WTC11 (cell line): ENCODE measurements around the gene ST8SIA1. TPM values are rescaled to one million over a fixed set of nuclear protein-coding genes. Genes with fewer than 3 reads are reported as not detected.

Source experiments
- ATAC-seq: fragments of 200-7000 bp; cut with Tn5 transposase; 2 replicates; pipeline ENCODE4 v1.10.0; 2021; ENCODE audit warnings: mild to moderate bottlenecking, moderate library complexity
- CTCF ChIA-PET: fragments of 300-600 bp; sonication (Branson Sonifier 250); formaldehyde crosslinking; loops from one replicate; lab custom pipeline; 2021; ENCODE audit warnings: antibody characterized with exemption; lab: Charles Lee
- POLR2A ChIA-PET: fragments of 350-600 bp; sonication (Branson Sonifier 250); formaldehyde crosslinking; loops from one replicate; lab custom pipeline; 2021; ENCODE audit warnings: antibody characterized with exemption; lab: Charles Lee
- DNase-seq: peaks from one replicate; pipeline ENCODE4 v3.0.0; 2021; ENCODE audit warnings: low spot score
- H3K27ac Mint-ChIP-seq: 2 replicates; pipeline ENCODE4 v1.8.0; 2021; ENCODE audit warnings: mixed read lengths
- H3K27me3 Mint-ChIP-seq: 2 replicates; pipeline ENCODE4 v1.8.0; 2021; ENCODE audit warnings: low read depth, mild to moderate bottlenecking, moderate library complexity, mixed read lengths
- H3K36me3 Mint-ChIP-seq: 2 replicates; pipeline ENCODE4 v1.8.0; 2021; ENCODE audit warnings: mixed read lengths
- H3K4me1 Mint-ChIP-seq: 2 replicates; pipeline ENCODE4 v1.8.0; 2022; ENCODE audit warnings: mixed read lengths
- H3K4me3 Mint-ChIP-seq: 2 replicates; pipeline ENCODE4 v1.8.0; 2021; ENCODE audit warnings: mild to moderate bottlenecking, moderate library complexity, mixed read lengths
- H3K9me3 Mint-ChIP-seq: 2 replicates; pipeline ENCODE4 v1.8.0; 2021; ENCODE audit warnings: mixed read lengths
- ATF6 ChIP-seq: sonication (generic); formaldehyde crosslinking; IDR thresholded peaks from 2 replicates; pipeline ENCODE4 v1.8.1; 2023; ENCODE audit warnings: mild to moderate bottlenecking, missing genetic modification reagents
- CREB1 ChIP-seq: sonication (generic); formaldehyde crosslinking; IDR thresholded peaks from 2 replicates; pipeline ENCODE4 v1.8.0; 2023; ENCODE audit warnings: mild to moderate bottlenecking, missing genetic modification reagents
- ESRRA ChIP-seq: sonication (generic); formaldehyde crosslinking; IDR thresholded peaks from 2 replicates; pipeline ENCODE4 v1.8.1; 2022; ENCODE audit warnings: mild to moderate bottlenecking, missing genetic modification reagents, borderline replicate concordance
- FOXJ3 ChIP-seq: sonication (generic); formaldehyde crosslinking; IDR thresholded peaks from 2 replicates; pipeline ENCODE4 v1.9.0; 2021; ENCODE audit warnings: missing genetic modification reagents, mild to moderate bottlenecking, borderline replicate concordance
- IRF1 ChIP-seq: sonication (generic); formaldehyde crosslinking; IDR thresholded peaks from 2 replicates; pipeline ENCODE4 v1.8.0; 2023; ENCODE audit warnings: missing genetic modification reagents
- IRF2 ChIP-seq: sonication (generic); formaldehyde crosslinking; IDR thresholded peaks from 2 replicates; pipeline ENCODE4 v1.8.0; 2022; ENCODE audit warnings: low read depth, missing genetic modification reagents, borderline replicate concordance
- MYBL2 ChIP-seq: sonication (generic); formaldehyde crosslinking; IDR thresholded peaks from 2 replicates; pipeline ENCODE4 v1.8.1; 2023; ENCODE audit warnings: mild to moderate bottlenecking, moderate library complexity, missing genetic modification reagents
- NFE2L1 ChIP-seq: sonication (generic); formaldehyde crosslinking; IDR thresholded peaks from 2 replicates; pipeline ENCODE4 v1.8.1; 2023; ENCODE audit warnings: missing genetic modification reagents
- PREB ChIP-seq: sonication (generic); formaldehyde crosslinking; IDR thresholded peaks from 2 replicates; pipeline ENCODE4 v1.8.1; 2022; ENCODE audit warnings: mild to moderate bottlenecking, missing genetic modification reagents, moderate library complexity, borderline replicate concordance
- SMAD3 ChIP-seq: sonication (generic); formaldehyde crosslinking; IDR thresholded peaks from 2 replicates; pipeline ENCODE4 v1.8.0; 2022; ENCODE audit warnings: missing genetic modification reagents, mild to moderate bottlenecking, borderline replicate concordance
- SP1 ChIP-seq: sonication (generic); formaldehyde crosslinking; conservative IDR thresholded peaks from 2 replicates; pipeline ENCODE4 v1.8.1; 2022; ENCODE audit warnings: missing genetic modification reagents
- TEAD1 ChIP-seq: sonication (generic); formaldehyde crosslinking; IDR thresholded peaks from 2 replicates; pipeline ENCODE4 v1.8.0; 2022; ENCODE audit warnings: mild to moderate bottlenecking, missing genetic modification reagents
- USF1 ChIP-seq: sonication (generic); formaldehyde crosslinking; IDR thresholded peaks from 2 replicates; pipeline ENCODE4 v1.8.0; 2022; ENCODE audit warnings: mild to moderate bottlenecking, missing genetic modification reagents
- ZNF121 ChIP-seq: sonication (generic); formaldehyde crosslinking; IDR thresholded peaks from 2 replicates; pipeline ENCODE4 v1.8.0; 2023; ENCODE audit warnings: missing genetic modification reagents
- ZNF263 ChIP-seq: sonication (generic); formaldehyde crosslinking; IDR thresholded peaks from 2 replicates; pipeline ENCODE4 v1.8.1; 2022; ENCODE audit warnings: low read depth, mild to moderate bottlenecking, moderate library complexity, missing genetic modification reagents
- ZNF416 ChIP-seq: fragments of 250-450 bp; sonication (Bioruptor Pico); IDR thresholded peaks from 2 replicates; pipeline ENCODE4 v1.9.0; 2021; ENCODE audit warnings: mild to moderate bottlenecking, inconsistent platforms
- total RNA-seq: library from RNA; stranded (reverse); gene quantifications from 3 replicates; pipeline ENCODE4 v1.2.3, GENCODE V29; 2021
- TF ChIP-seq, protein P1 (sequence below): sonication (generic); formaldehyde crosslinking; IDR thresholded peaks from 2 replicates; pipeline ENCODE4 v1.8.1; 2023; ENCODE audit warnings: mild to moderate bottlenecking, missing genetic modification reagents, moderate library complexity
- TF ChIP-seq, protein P2 (sequence below): sonication (generic); formaldehyde crosslinking; IDR thresholded peaks from 2 replicates; pipeline ENCODE4 v1.8.0; 2022; ENCODE audit warnings: mild to moderate bottlenecking, missing genetic modification reagents
- TF ChIP-seq, protein P3 (sequence below): fragments of 250-450 bp; sonication (Bioruptor Pico); IDR thresholded peaks from 2 replicates; pipeline ENCODE4 v1.8.0; 2021; ENCODE audit warnings: mild to moderate bottlenecking
- TF ChIP-seq, protein P4 (sequence below): sonication (generic); formaldehyde crosslinking; IDR thresholded peaks from 2 replicates; pipeline ENCODE4 v1.8.1; 2022; ENCODE audit warnings: missing genetic modification reagents, borderline replicate concordance
- TF ChIP-seq, protein P5 (sequence below): sonication (generic); formaldehyde crosslinking; IDR thresholded peaks from 2 replicates; pipeline ENCODE4 v1.8.0; 2023; ENCODE audit warnings: missing genetic modification reagents, mild to moderate bottlenecking, borderline replicate concordance

ST8SIA1 gene
- total RNA-seq, 1 experiment from 2014 or later = 2.3 TPM

DNA sequence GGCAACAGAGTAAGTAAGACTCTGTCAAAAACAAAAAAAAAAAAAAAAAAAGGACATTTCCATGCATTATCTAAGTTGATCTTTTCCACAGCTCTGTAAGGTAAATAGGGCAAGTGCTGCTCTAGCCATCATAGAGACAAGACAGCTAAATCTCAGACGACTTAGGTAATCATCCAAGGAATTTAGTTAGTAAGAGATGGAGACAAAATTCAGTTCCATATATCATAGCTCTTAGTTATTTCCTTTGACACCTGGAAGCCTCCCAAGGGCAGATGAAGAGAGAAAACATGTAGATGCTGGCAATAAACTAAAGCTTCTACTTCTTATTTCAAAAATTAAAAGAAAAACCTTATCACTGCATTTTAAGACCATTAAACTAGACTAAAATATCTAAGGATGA is 48.7 kb downstream of the ST8SIA1 start:
- no peaks in the 10 kb centered on the region for H3K36me3 Mint-ChIP-seq
- ATAC-seq (no peak), DNase-seq (no peak)
- TF ChIP-seq, protein P1, sequence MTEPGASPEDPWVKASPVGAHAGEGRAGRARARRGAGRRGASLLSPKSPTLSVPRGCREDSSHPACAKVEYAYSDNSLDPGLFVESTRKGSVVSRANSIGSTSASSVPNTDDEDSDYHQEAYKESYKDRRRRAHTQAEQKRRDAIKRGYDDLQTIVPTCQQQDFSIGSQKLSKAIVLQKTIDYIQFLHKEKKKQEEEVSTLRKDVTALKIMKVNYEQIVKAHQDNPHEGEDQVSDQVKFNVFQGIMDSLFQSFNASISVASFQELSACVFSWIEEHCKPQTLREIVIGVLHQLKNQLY (CRISPR knock-in tag) = no peak
- no peak for TF ChIP-seq PREB (CRISPR knock-in tag)
- TF ChIP-seq ZNF263 = no peak
- TF ChIP-seq, protein P2, sequence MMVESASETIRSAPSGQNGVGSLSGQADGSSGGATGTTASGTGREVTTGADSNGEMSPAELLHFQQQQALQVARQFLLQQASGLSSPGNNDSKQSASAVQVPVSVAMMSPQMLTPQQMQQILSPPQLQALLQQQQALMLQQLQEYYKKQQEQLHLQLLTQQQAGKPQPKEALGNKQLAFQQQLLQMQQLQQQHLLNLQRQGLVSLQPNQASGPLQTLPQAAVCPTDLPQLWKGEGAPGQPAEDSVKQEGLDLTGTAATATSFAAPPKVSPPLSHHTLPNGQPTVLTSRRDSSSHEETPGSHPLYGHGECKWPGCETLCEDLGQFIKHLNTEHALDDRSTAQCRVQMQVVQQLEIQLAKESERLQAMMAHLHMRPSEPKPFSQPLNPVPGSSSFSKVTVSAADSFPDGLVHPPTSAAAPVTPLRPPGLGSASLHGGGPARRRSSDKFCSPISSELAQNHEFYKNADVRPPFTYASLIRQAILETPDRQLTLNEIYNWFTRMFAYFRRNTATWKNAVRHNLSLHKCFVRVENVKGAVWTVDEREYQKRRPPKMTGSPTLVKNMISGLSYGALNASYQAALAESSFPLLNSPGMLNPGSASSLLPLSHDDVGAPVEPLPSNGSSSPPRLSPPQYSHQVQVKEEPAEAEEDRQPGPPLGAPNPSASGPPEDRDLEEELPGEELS (CRISPR knock-in tag) = no peak
- TF ChIP-seq SP1 = no peak
- TF ChIP-seq CREB1 = no peak
- TF ChIP-seq, protein P3, sequence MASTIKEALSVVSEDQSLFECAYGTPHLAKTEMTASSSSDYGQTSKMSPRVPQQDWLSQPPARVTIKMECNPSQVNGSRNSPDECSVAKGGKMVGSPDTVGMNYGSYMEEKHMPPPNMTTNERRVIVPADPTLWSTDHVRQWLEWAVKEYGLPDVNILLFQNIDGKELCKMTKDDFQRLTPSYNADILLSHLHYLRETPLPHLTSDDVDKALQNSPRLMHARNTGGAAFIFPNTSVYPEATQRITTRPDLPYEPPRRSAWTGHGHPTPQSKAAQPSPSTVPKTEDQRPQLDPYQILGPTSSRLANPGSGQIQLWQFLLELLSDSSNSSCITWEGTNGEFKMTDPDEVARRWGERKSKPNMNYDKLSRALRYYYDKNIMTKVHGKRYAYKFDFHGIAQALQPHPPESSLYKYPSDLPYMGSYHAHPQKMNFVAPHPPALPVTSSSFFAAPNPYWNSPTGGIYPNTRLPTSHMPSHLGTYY = no peak
- TF ChIP-seq USF1 = no peak
- no peak for TF ChIP-seq NFE2L1 (CRISPR knock-in tag)
- TF ChIP-seq TEAD1 (CRISPR knock-in tag) = no peak
- TF ChIP-seq, protein P4, sequence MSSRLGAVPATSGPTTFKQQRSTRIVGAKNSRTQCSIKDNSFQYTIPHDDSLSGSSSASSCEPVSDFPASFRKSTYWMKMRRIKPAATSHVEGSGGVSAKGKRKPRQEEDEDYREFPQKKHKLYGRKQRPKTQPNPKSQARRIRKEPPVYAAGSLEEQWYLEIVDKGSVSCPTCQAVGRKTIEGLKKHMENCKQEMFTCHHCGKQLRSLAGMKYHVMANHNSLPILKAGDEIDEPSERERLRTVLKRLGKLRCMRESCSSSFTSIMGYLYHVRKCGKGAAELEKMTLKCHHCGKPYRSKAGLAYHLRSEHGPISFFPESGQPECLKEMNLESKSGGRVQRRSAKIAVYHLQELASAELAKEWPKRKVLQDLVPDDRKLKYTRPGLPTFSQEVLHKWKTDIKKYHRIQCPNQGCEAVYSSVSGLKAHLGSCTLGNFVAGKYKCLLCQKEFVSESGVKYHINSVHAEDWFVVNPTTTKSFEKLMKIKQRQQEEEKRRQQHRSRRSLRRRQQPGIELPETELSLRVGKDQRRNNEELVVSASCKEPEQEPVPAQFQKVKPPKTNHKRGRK (CRISPR knock-in tag) = no peak
- no peak for TF ChIP-seq IRF2 (CRISPR knock-in tag)
- no peak for TF ChIP-seq ESRRA (CRISPR knock-in tag)
- no peak for TF ChIP-seq MYBL2 (CRISPR knock-in tag)
- no peak for TF ChIP-seq ZNF416 (CRISPR knock-in tag)
- TF ChIP-seq FOXJ3 (CRISPR knock-in tag) = no peak
- TF ChIP-seq SMAD3 (CRISPR knock-in tag) = no peak
- H3K27me3 Mint-ChIP-seq = no peaks in the 10 kb centered on the region
- H3K4me1 Mint-ChIP-seq = peaks cover 18% of the 10 kb centered on the region
- CTCF ChIA-PET = interaction anchor here (0.7 to 0.9 kb wide), 2 partner anchors 29 to 49 kb away, joined by 3 read pairs; no protein-coding TSS in a partner anchor
- POLR2A ChIA-PET = no interaction called here
- H3K4me3 Mint-ChIP-seq = no peak overlapping the region
- H3K27ac Mint-ChIP-seq = no peak overlapping the region
- no peaks in the 10 kb centered on the region for H3K9me3 Mint-ChIP-seq

DNA sequence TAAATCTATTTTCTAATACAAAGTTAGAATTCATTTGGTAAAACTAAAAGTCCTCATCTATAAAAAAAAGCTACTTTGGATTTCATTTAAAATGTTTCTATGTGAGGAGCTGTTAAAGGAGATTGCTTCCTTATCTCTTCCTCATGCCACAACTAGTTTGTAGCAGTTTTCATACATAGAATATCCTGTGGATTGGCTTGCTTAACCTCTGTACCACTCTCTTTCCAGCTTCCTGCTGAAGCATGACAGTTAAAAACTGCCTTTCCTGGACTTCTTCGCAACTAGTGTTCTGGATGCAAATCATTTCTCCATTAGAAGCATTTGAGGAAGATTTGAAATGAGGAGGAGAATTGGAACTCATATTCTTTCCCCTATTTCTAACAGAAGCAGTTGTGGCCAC is 49.6 kb downstream of the ST8SIA1 start:
- no peak overlapping the region for H3K4me3 Mint-ChIP-seq
- H3K4me1 Mint-ChIP-seq = peaks cover 18% of the 10 kb centered on the region
- TF ChIP-seq IRF2 (CRISPR knock-in tag) (no peak), ZNF121 (no peak), IRF1 (no peak), ATF6 (CRISPR knock-in tag) (no peak), NFE2L1 (CRISPR knock-in tag) (no peak)
- TF ChIP-seq, protein P5, sequence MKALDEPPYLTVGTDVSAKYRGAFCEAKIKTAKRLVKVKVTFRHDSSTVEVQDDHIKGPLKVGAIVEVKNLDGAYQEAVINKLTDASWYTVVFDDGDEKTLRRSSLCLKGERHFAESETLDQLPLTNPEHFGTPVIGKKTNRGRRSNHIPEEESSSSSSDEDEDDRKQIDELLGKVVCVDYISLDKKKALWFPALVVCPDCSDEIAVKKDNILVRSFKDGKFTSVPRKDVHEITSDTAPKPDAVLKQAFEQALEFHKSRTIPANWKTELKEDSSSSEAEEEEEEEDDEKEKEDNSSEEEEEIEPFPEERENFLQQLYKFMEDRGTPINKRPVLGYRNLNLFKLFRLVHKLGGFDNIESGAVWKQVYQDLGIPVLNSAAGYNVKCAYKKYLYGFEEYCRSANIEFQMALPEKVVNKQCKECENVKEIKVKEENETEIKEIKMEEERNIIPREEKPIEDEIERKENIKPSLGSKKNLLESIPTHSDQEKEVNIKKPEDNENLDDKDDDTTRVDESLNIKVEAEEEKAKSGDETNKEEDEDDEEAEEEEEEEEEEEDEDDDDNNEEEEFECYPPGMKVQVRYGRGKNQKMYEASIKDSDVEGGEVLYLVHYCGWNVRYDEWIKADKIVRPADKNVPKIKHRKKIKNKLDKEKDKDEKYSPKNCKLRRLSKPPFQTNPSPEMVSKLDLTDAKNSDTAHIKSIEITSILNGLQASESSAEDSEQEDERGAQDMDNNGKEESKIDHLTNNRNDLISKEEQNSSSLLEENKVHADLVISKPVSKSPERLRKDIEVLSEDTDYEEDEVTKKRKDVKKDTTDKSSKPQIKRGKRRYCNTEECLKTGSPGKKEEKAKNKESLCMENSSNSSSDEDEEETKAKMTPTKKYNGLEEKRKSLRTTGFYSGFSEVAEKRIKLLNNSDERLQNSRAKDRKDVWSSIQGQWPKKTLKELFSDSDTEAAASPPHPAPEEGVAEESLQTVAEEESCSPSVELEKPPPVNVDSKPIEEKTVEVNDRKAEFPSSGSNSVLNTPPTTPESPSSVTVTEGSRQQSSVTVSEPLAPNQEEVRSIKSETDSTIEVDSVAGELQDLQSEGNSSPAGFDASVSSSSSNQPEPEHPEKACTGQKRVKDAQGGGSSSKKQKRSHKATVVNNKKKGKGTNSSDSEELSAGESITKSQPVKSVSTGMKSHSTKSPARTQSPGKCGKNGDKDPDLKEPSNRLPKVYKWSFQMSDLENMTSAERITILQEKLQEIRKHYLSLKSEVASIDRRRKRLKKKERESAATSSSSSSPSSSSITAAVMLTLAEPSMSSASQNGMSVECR (CRISPR knock-in tag) = no peak

More for the DNA sequence above, 49.6 kb downstream of the ST8SIA1 start:
- ATAC-seq = no peak
- no peaks in the 10 kb centered on the region for H3K36me3 Mint-ChIP-seq
- peaks cover under 1% of the 10 kb centered on the region; the same call in 1 of the 2 replicates for H3K9me3 Mint-ChIP-seq
- CTCF ChIA-PET = interaction anchor here (0.7 kb wide), 1 partner anchor 30 kb away, joined by 3 read pairs; no protein-coding TSS in a partner anchor
- POLR2A ChIA-PET = no interaction called here
- no peak for DNase-seq
- H3K27ac Mint-ChIP-seq = no peak overlapping the region
- no peaks in the 10 kb centered on the region for H3K27me3 Mint-ChIP-seq
